VCaP (cell line): ENCODE data around the gene RBMS3.

Source experiments
- H3K27ac ChIP-seq: fragments of 450-650 bp; 2 replicates; pipeline ENCODE4 v1.5.1; 2017
- CTCF ChIP-seq: fragments of 450-650 bp; conservative IDR thresholded peaks from 2 replicates; pipeline ENCODE4 v1.5.1; 2017; ENCODE audit warnings: mild to moderate bottlenecking, moderate library complexity

RBMS3 gene

DNA sequence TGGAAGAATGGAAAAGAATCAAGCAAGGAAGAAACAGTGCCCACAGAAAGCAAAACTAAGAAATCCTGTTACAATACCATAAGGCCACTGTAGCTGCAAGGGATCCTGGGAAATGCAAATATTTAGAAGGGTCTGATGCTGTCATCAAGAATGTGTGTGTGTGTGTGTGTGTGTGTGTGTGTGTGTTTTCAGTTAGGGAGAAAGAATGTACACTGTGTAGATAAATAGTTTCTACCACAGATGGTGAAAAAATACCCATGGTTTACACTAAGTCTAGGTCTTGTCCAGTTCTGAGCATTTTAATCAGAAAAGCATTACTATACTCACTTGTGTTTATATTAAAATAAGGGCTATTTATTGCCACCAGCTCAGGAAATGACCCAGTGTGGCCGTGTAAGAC, 355.0 kb downstream of the RBMS3 start:
- TF ChIP-seq CTCF: no peak
- no peak overlapping the region; the same call in 1 of the 2 replicates for H3K27ac ChIP-seq

GRCh38 chr3:29637068-29637467, 356.2 kb downstream of the RBMS3 start:
- no peak for TF ChIP-seq CTCF
- H3K27ac ChIP-seq: no peak overlapping the region

DNA sequence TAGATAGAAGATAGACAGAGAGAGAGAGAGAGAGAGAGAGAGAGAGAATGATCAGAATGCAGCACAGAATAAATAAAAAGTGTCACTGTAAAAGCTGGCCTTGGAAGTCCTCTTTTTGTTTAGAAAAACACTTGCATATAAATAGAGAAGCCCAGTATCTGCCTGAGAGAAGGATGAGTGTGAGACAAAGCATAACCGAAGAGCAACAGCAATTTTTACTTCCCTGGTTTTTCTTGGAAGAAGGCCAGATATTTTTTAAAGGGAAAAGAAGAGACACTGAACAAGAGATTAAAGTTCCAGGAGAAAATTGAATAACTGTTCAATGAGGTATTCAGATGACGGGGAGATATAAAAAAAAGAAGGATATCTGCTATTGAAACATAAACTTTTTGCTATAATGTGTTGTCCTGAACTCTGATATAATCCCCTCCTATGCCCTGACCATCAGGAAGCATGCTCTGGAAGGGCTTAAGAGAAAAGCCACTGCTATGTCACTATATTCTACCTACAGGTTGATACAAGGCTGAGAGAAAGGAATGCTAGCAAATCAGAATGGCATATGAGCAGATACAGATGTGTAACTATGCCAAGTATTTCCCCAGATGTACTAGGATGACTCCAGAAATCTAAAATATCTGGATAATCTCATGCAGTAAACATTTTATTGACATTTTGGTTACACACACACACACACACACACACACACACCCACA, 358.9 kb downstream of the RBMS3 start:
- H3K27ac ChIP-seq: no peak overlapping the region
- no peak for TF ChIP-seq CTCF

DNA sequence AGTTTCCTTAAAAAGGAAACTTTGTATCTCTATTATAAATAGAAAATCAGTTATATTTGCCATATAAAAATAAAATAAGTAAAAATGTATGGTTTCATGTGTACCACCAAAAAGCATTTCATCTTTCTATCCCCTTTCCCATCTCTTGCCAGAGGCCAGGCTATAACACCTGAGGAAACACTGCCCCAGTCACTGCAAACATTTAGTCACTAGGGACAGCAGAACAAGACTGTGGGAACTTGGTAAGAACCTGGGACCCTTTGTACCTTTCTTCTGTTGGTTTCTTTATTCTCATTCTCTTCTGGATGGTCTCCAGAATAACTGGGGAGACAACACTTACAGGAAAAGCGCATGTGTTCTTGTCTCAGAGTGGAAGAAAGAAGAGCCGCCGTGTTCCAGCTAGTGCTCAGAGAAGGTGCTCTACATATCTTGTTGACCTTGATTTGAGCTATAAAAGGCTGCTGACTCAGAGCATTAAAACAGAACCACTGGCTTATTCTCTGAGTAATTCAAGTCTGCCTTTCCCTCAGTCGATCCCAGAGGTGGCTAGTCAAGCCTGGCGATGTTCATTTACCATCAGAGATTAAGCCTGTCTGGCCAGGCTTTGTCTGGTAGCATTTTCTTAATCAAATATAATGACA, 361.6 kb downstream of the RBMS3 start:
- TF ChIP-seq CTCF: no peak
- peak overlapping the region; percentile 9; the same call in 1 of the 2 replicates for H3K27ac ChIP-seq

GRCh38 chr3:29643034-29643425, 362.2 kb downstream of the RBMS3 start:
- TF ChIP-seq CTCF: no peak
- no peak overlapping the region for H3K27ac ChIP-seq

DNA sequence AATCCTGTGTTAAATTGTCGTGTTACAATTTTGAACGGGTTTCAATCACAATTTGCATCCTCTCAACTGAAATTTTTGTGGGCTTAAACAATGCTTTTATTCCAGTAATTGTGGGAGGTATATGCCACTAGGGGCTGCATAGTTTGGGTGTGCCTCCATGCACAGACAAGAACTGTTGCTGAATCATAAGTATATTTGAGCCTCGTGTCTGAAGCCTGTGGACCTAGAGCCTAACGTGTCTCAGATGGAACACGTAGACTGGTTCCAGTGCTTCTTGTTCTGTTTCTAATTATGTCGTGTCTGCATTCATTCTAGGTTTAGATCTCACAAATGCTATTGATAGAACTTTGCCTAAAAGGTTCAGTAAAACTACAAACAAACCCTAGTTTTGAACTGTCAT, 363.4 kb downstream of the RBMS3 start:
- no peak for TF ChIP-seq CTCF

GRCh38 chr3:29644956-29645636, 364.2 kb downstream of the RBMS3 start:
- no peak overlapping the region for H3K27ac ChIP-seq
- TF ChIP-seq CTCF: no peak

More for the DNA sequence above, 363.4 kb downstream of the RBMS3 start:
- H3K27ac ChIP-seq: no peak overlapping the region
